CD4-positive, alpha-beta memory T cell (primary cell): ENCODE data around the gene PGC. TPM values are rescaled to one million over a fixed set of nuclear protein-coding genes. Genes with fewer than 3 reads are reported as not detected.

ENCODE experiments used
- CTCF ChIA-PET: fragments of 350-600 bp; sonication (Branson Sonifier 250); formaldehyde crosslinking; loops from one replicate; lab custom pipeline; 2021; ENCODE audit warnings: inconsistent platforms; ENCODE audit not compliant: partially characterized antibody; lab: Charles Lee
- POLR2A ChIA-PET: fragments of 350-600 bp; sonication (Branson Sonifier 250); formaldehyde crosslinking; loops from one replicate; lab custom pipeline; 2021; ENCODE audit not compliant: partially characterized antibody; lab: Charles Lee
- DNase-seq, 5 donors: peaks; one replicate each; pipeline versions ENCODE4 v3.0.0 to v3.0.0-alpha.2; 2020 to 2022; ENCODE audit warnings: mixed read lengths in 1 of 5
- H3K27ac ChIP-seq: one replicate; pipeline ENCODE4 v1.7.0; 2013; ENCODE audit warnings: low read depth, low read length
- H3K27me3 ChIP-seq: 2 replicates; pipeline ENCODE4 v1.7.0; 2013; ENCODE audit warnings: mild to moderate bottlenecking, low read length, moderate library complexity; ENCODE audit not compliant: insufficient read depth
- H3K36me3 ChIP-seq: 2 replicates; pipeline ENCODE4 v1.7.0; 2013; ENCODE audit warnings: mild to moderate bottlenecking, low read length, moderate library complexity; ENCODE audit not compliant: insufficient read depth
- H3K4me1 ChIP-seq: 2 replicates; pipeline ENCODE4 v1.7.0; 2013; ENCODE audit warnings: mild to moderate bottlenecking, low read length, moderate library complexity; ENCODE audit not compliant: insufficient read depth
- H3K4me3 ChIP-seq, 2 donors: one replicate each; pipeline ENCODE4 v1.7.0; 2013; ENCODE audit warnings: low read length in 2 of 2, mild to moderate bottlenecking in 1 of 2
- H3K9me3 ChIP-seq, 2 donors: one replicate each; pipeline ENCODE4 v1.7.0; 2013; ENCODE audit warnings: low read length in 2 of 2, control low read depth in 1 of 2; ENCODE audit not compliant: control insufficient read depth in 1 of 2
- H3K27ac Mint-ChIP-seq, 7 donors: one replicate each; pipeline ENCODE4 v1.8.0; 2020 to 2021; ENCODE audit warnings: mixed read lengths in 7 of 7, mild to moderate bottlenecking in 6 of 7, inconsistent platforms in 3 of 7, moderate library complexity in 3 of 7
- H3K27me3 Mint-ChIP-seq, 2 donors: one replicate each; pipeline ENCODE4 v1.8.0; 2020 to 2021; ENCODE audit warnings: mixed read lengths in 2 of 2
- H3K36me3 Mint-ChIP-seq, 2 donors: one replicate each; pipeline ENCODE4 v1.8.0; 2020 to 2021; ENCODE audit warnings: mixed read lengths in 2 of 2, inconsistent platforms in 1 of 2, mild to moderate bottlenecking in 1 of 2
- H3K4me1 Mint-ChIP-seq, 4 donors: one replicate each; pipeline ENCODE4 v1.8.0; 2020 to 2021; ENCODE audit warnings: mixed read lengths in 4 of 4, mild to moderate bottlenecking in 1 of 4
- H3K4me3 Mint-ChIP-seq, 8 donors: one replicate each; pipeline ENCODE4 v1.8.0; 2020 to 2021; ENCODE audit warnings: mixed read lengths in 8 of 8, mild to moderate bottlenecking in 7 of 8, moderate library complexity in 6 of 8, inconsistent platforms in 3 of 8
- H3K9me3 Mint-ChIP-seq, 8 donors: one replicate each; pipeline ENCODE4 v1.8.0; 2020 to 2021; ENCODE audit warnings: mixed read lengths in 8 of 8, mild to moderate bottlenecking in 5 of 8, inconsistent platforms in 3 of 8, moderate library complexity in 1 of 8
- intact Hi-C: fragments of 100-400 bp; cut with micrococcal nuclease; formaldehyde crosslinking; loops from one replicate; pipeline ENCODE4 v1.15.1; 2023
- polyA plus RNA-seq, 2 donors: library from polyadenylated mRNA; unstranded; fragments of 300-500 nt; fragmentation: Illumina TruSeq; gene quantifications; one replicate each; pipeline ENCODE4 v1.2.3, GENCODE V29; 2021
- total RNA-seq, 2 experiments: library from RNA; stranded (reverse); gene quantifications; one replicate each; pipeline ENCODE4 v1.2.3, GENCODE V29; 2021

PGC gene
- total and polyA plus RNA-seq, 4 experiments from 2014 or later = not detected

- Mint-ChIP-seq H3K9me3 (no peaks in the 10 kb centered on the region), H3K4me3 (no peak overlapping the region), H3K27ac (no peak overlapping the region), H3K27me3 (no peaks in the 10 kb centered on the region), H3K36me3 (peaks cover 0 to 8% of the 10 kb centered on the region in 2 donors), H3K4me1 (peaks cover 0 to 7% (median 2%) of the 10 kb centered on the region in 4 donors)
- intact Hi-C loops = no loop called here
- ChIA-PET CTCF (no interaction called here), POLR2A (no interaction called here)
- H3K27ac ChIP-seq = no peak overlapping the region
- H3K4me1 ChIP-seq = no peaks in the 10 kb centered on the region
- H3K9me3 ChIP-seq = no peaks in the 10 kb centered on the region
- no peaks in the 10 kb centered on the region for H3K27me3 ChIP-seq
- H3K4me3 ChIP-seq = no peak overlapping the region
- no peaks in the 10 kb centered on the region for H3K36me3 ChIP-seq
- DNase-seq = no peak
These were observed 49.1 kb downstream of the PGC start for GRCh38 chr6:41697861-41698781.

GRCh38 chr6:41696788-41697187, 50.4 kb downstream of the PGC start:
- no peak overlapping the region for H3K4me3 Mint-ChIP-seq
- POLR2A ChIA-PET = no interaction called here
- no peaks in the 10 kb centered on the region for H3K9me3 Mint-ChIP-seq
- no peak overlapping the region for H3K27ac Mint-ChIP-seq
- no peaks in the 10 kb centered on the region for H3K4me1 ChIP-seq
- no peaks in the 10 kb centered on the region for H3K36me3 ChIP-seq
- no peaks in the 10 kb centered on the region for H3K9me3 ChIP-seq
- peaks cover 0 to 9% (median 2%) of the 10 kb centered on the region in 4 donors for H3K4me1 Mint-ChIP-seq
- no peak overlapping the region for H3K27ac ChIP-seq
- peaks cover 0 to 8% of the 10 kb centered on the region in 2 donors for H3K36me3 Mint-ChIP-seq
- no peak for DNase-seq
- H3K27me3 Mint-ChIP-seq = no peaks in the 10 kb centered on the region
- CTCF ChIA-PET = no interaction called here
- H3K27me3 ChIP-seq = no peaks in the 10 kb centered on the region
- intact Hi-C loops = no loop called here
- no peak overlapping the region for H3K4me3 ChIP-seq

DNA sequence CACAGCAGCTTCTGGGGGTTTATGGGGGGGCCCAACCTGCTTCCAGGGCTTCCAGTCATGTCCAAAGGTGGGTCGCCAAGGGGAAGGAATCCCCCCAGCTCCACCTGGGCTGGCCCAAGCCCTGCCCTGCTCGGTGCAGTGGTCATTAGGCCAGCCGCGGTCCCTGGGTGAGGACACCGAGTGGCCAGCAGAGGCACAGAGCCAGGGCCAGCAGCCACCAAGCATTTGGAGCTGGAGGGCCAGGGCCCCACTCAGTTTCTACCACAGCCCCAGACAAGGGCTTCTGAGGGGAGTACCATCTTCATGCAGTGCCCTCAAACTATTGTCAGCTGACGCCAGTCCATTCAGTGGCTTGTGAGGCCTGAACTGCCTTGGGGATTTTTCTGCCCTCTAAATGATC, 51.4 kb downstream of the PGC start:
- Mint-ChIP-seq H3K4me3 (no peak overlapping the region), H3K36me3 (peaks cover 0 to 11% of the 10 kb centered on the region in 2 donors), H3K27me3 (no peaks in the 10 kb centered on the region), H3K27ac (peak overlapping the region in 1 of 7 donors; percentile 36), H3K4me1 (peaks cover 0 to 4% (median 2%) of the 10 kb centered on the region in 4 donors), H3K9me3 (no peaks in the 10 kb centered on the region)
- Histone ChIP-seq H3K9me3 (no peaks in the 10 kb centered on the region), H3K4me1 (no peaks in the 10 kb centered on the region), H3K27ac (no peak overlapping the region), H3K36me3 (no peaks in the 10 kb centered on the region), H3K4me3 (no peak overlapping the region), H3K27me3 (no peaks in the 10 kb centered on the region)
- ChIA-PET CTCF (interaction anchor here (4.6 kb wide), 1 partner anchor 12 kb away, joined by 23 read pairs; no protein-coding TSS in a partner anchor), POLR2A (no interaction called here)
- no peak for DNase-seq
- intact Hi-C loops = no loop called here

DNA sequence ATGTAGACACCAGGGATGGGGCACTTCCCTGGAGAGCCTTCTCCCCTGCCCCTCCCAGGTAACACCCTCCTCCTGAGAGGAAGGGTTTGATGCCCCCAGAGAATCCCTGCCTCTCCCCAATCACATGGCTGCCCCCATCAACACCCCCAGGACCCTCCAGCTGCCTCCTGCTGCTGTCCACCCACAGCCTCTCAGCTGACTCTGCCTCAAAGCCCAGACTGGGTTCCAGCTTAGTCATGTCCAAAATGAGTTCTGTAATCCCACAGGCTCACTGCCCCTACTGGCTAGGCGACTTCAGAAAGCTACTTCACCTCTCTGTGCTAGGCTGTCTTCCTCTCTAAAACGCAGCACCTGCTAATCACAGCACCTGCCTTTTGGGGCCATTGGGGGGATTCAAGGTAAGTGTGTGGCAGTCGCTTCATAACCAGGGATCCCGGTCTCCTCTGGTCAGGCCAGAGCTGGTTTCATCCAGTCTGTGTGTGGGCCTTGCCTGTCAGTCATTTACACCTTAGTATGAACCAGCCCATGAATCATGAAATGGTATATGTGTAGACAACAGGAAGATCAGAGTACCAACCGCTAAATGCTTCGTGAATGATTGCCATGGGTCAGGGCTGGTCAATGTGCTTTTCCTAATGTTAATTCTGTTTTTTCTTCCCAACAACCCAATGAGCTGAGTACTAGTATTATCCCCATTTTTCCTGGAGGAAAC, 52.2 kb downstream of the PGC start:
- Histone ChIP-seq H3K4me1 (no peaks in the 10 kb centered on the region), H3K27ac (no peak overlapping the region), H3K36me3 (no peaks in the 10 kb centered on the region), H3K27me3 (no peaks in the 10 kb centered on the region), H3K4me3 (no peak overlapping the region), H3K9me3 (no peaks in the 10 kb centered on the region)
- intact Hi-C loops = no loop called here
- Mint-ChIP-seq H3K9me3 (no peaks in the 10 kb centered on the region), H3K27ac (peak overlapping the region in 4 of 7 donors; percentile 43 to 79 (median 54)), H3K4me3 (no peak overlapping the region), H3K36me3 (peaks cover 0 to 15% of the 10 kb centered on the region in 2 donors), H3K27me3 (no peaks in the 10 kb centered on the region), H3K4me1 (peaks cover 0 to 4% (median 2%) of the 10 kb centered on the region in 4 donors)
- ChIA-PET POLR2A (no interaction called here), CTCF (interaction anchor here (4.6 kb wide), 1 partner anchor 11 kb away, joined by 23 read pairs; no protein-coding TSS in a partner anchor)
- DNase-seq = no peak

GRCh38 chr6:41693281-41694240, 53.6 kb downstream of the PGC start:
- Mint-ChIP-seq H3K36me3 (peaks cover 5 to 23% of the 10 kb centered on the region in 2 donors), H3K9me3 (no peaks in the 10 kb centered on the region), H3K4me3 (no peak overlapping the region), H3K4me1 (peaks cover 0 to 4% (median under 1%) of the 10 kb centered on the region in 4 donors), H3K27ac (peak overlapping the region in 1 of 7 donors; percentile 37), H3K27me3 (no peaks in the 10 kb centered on the region)
- intact Hi-C loops = no loop called here
- Histone ChIP-seq H3K9me3 (no peaks in the 10 kb centered on the region), H3K4me3 (no peak overlapping the region), H3K27ac (no peak overlapping the region), H3K36me3 (no peaks in the 10 kb centered on the region), H3K27me3 (no peaks in the 10 kb centered on the region), H3K4me1 (no peaks in the 10 kb centered on the region)
- CTCF ChIA-PET = interaction anchor here (1.3 to 4.6 kb wide), 2 partner anchors 9 to 14 kb away, joined by 3 to 23 read pairs; no protein-coding TSS in a partner anchor
- POLR2A ChIA-PET = interaction anchor here (1.0 kb wide), 1 partner anchor 15 kb away, joined by 3 read pairs; no protein-coding TSS in a partner anchor
- DNase-seq = no peak

- peaks cover 0 to 4% (median under 1%) of the 10 kb centered on the region in 4 donors for H3K4me1 Mint-ChIP-seq
- no peaks in the 10 kb centered on the region for H3K27me3 ChIP-seq
- DNase-seq = no peak
- no peak overlapping the region for H3K4me3 ChIP-seq
- ChIA-PET POLR2A (interaction anchor here (1.0 kb wide), 1 partner anchor 14 kb away, joined by 3 read pairs; no protein-coding TSS in a partner anchor), CTCF (interaction anchor here (1.2 to 4.6 kb wide), 4 partner anchors 8 to 89 kb away, joined by 3 to 23 read pairs (median 4); no protein-coding TSS in a partner anchor)
- H3K36me3 Mint-ChIP-seq = peaks cover 5 to 22% of the 10 kb centered on the region in 2 donors
- no peaks in the 10 kb centered on the region for H3K27me3 Mint-ChIP-seq
- no peak overlapping the region for H3K4me3 Mint-ChIP-seq
- no peaks in the 10 kb centered on the region for H3K9me3 Mint-ChIP-seq
- H3K9me3 ChIP-seq = no peaks in the 10 kb centered on the region
- H3K27ac Mint-ChIP-seq = no peak overlapping the region
- no peaks in the 10 kb centered on the region for H3K36me3 ChIP-seq
- H3K4me1 ChIP-seq = no peaks in the 10 kb centered on the region
- intact Hi-C loops = no loop called here
- no peak overlapping the region for H3K27ac ChIP-seq
These were observed 54.5 kb downstream of the PGC start for GRCh38 chr6:41692730-41693129.
